ENCODE results near the gene TMEM151B.

Gene TMEM151B

DNA sequence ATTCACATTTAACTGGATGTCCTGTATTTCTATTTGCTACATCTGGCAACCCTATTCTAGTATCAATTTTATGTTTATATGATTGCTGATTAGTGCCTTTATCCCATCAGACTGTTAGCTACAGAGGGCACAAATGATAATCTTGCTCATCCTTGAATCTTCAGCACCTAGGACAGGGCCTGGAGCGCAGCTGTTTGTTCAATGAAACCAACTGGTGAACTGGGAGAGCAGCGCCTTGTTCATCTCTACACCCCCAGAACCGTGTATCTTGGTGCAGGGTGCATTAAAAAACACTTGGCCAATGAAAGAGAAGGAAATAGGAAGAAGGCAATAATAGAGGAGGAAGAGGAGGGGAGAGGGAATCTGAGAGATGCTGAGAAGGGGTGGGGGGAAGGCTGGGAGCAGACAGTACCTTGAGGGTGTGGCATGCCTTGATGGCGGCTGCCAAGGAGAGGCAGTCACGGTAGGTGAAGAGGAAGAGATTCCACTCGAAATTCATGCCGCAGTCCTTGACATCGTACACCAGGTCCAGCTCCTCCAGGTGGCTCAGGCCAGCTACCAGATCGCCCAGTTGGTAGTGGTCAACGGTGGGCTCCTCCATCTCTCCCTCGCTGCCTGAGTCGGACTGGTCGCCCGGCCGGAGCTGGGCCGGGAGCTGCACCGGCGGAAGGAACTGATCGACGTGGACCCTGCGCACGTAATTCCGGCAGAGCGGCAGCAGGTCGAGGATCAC is 15.5 kb downstream of the TMEM151B start:
- no peak for DNase-seq

- DNase-seq, result no peak
These were observed 16.0 kb downstream of the TMEM151B start for GRCh38 chr6:44286285-44286565.

- DNase-seq, result no peak
These were observed 16.5 kb downstream of the TMEM151B start for GRCh38 chr6:44286747-44287146.

GRCh38 chr6:44289726-44290260 is 19.5 kb downstream of the TMEM151B start:
- DNase-seq, result no peak

DNA sequence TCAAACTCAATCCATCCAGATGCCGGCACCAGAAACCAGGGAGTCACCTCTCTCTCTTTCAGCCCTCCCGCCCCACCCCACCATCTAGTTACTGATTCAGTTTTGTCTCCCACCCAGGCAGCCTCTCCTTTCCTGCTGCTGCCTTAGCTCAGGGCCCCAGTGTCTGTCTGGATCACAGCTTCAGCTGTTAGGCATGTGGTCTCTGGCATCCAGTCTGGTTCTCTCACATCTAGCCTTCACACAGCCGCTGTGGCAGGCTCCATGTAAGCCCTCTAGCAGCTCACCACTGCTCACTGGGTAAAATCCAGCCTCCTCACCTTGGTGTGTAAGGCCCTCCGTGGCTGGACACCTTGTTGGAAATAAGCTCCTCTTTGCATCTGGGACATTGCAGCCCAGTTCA is 21.6 kb downstream of the TMEM151B start:
- no peak for DNase-seq

DNA sequence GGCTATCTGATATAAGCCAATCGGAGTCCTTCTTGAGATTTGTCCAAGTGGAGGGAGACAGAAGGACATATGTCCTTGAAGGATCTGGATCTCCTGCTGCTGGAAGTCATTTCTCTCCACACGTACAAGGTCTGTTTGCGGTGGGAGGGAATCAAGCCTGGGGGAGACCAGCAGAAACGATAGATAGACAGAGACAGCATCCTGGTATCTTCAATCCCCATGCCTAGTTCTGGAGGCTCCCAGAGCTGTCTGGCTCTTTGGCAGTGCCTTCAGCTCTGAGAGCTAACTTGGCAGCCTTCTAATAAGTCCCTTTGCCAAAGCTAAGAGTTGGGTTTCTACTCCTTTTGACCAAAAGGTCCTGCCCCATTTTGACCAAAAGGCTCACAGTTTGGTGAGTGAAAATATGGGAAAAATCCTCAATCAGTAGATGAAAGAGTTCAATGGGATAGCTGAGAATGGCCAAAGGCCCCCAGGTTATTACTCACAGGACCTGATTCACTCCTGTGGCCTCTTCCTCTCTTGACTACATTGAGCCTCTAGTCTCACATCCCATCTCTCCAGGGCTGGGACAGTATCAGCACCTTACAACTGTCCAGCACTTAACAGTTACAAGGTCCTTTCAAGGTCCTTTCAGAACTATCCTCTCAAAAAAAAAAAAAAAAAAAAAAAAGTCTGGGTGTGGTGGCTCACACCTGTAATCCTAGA is 22.6 kb downstream of the TMEM151B start:
- DNase-seq, result no peak

DNA sequence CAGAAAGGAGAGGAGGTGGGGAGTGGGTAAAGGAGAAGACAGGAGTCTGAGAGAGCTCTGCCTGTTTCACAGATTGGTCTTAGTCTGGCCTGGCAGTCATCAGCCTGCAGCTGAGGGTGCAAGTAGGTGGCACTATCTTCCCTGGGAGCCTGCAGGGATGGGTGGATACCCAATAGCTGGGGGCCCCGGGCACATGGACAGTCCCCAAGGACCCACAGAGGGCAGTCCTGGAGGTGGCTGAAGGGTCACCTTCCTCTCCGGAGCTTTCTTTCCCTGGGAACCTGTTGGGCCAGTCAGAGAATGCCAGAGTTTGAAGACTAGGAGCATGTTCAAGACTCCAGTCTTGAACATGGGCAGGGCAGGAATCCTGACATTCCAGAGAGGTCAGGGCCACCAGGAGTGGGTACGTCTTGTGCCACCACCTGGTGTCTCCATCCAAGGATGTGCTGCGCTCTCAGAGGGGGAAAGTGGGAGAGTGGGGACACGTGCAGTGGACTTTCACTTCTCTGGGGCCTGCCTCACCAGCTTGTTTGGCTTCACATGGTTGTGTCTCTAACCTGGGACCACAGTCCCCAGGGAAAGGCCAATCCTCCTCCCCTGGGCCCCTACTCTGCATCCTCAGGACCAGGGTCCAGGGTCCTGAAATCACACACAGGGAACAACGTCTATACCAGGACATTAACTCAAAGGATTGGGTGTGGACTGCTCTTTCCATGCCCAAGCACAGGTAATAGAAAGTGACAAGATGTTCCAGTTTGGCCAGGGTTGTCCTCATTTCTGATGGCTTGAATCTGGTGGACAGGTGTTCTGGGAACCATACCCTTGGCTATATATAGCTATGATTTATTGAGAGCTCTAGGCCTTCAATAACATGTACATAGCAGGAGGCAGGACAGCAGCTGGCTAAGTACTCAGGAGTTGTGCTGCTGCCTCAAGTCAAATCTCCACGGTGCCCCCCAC is 24.9 kb downstream of the TMEM151B start:
- no peak for DNase-seq

DNA sequence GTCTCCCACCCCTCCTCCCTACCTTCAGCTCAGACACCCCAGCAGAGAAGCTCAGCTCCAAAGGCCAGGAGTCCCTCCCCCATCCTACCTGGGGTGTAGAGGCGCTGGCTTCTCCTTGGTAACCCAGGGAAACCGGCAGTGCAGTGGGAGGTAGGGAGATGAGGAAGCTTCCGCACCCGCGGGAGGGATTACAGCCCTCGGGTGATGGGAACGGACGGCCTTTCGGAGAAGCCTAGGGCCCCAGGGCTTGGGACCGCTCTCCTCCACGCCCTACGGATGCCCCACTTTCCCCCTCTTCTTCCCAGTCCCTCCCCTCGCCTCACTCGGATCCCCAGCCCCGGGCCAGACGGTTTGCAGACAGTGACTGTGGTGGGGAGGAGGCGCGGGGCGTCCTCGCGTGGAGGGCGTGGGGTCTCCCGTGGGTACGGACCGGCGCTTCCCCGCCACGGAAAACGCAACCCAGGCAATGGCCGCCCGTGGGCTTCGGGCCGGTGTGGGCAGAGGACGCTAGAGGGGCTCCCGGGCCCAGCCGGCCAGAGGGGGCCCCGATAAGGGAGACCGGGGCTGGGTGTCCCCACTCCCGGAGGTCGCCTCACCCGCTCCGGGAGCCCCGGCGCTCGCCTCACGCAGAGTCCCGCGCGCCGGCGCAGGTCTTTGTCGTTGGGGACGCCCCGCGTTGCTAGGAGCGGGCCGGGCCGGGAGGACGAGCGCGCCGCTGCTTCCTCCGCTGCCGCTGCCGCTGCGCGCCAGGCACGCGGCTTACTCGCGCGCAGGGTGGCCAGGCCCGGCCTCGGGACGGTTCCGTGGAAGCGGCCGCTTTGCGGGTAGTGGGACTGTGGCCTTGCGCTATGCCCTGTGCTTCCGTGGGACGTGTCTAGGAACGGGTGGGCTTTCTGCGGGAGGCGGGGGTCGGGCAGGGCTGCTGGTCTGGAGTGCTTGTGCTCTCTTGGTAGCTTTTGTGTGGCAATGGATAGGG is 27.1 kb downstream of the TMEM151B start:
- DNase-seq, result peak; percentile 57

GRCh38 chr6:44298055-44298803 is 28.0 kb downstream of the TMEM151B start:
- DNase-seq, result no peak

- no peak for DNase-seq
These were observed 28.6 kb downstream of the TMEM151B start for GRCh38 chr6:44298864-44299263.

DNA sequence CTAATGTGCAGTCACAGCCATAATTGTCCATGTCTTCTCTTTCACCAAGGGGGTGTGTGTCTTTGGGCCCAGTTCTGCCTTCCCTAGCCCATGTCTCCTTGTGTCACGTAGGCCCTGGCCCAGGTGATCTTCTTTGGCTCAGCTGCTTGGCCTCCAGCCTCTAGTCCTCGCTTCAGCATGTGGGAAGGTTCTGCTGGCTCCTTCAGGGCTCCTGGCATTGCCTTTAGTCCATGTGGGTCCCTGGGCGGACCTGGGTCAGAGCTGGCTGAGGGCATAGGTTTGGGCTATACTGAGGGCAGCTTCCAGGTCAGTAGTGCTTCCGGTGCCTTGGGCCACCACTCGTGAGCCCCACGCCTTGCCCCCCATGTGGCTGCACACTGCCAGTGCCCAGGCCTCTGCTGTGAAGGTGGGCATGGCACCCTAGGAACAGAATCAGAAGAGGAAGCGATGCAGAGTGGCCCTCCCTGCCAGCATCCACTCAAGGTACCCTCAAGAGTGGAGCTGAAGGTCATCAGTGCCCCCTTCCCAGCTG is 30.1 kb downstream of the TMEM151B start:
- no peak for DNase-seq

- DNase-seq, result no peak
These were observed 30.9 kb downstream of the TMEM151B start for GRCh38 chr6:44301106-44301505.

GRCh38 chr6:44301782-44302564 is 31.7 kb downstream of the TMEM151B start:
- no peak for DNase-seq

GRCh38 chr6:44302856-44303255 is 32.6 kb downstream of the TMEM151B start:
- no peak for DNase-seq

DNA sequence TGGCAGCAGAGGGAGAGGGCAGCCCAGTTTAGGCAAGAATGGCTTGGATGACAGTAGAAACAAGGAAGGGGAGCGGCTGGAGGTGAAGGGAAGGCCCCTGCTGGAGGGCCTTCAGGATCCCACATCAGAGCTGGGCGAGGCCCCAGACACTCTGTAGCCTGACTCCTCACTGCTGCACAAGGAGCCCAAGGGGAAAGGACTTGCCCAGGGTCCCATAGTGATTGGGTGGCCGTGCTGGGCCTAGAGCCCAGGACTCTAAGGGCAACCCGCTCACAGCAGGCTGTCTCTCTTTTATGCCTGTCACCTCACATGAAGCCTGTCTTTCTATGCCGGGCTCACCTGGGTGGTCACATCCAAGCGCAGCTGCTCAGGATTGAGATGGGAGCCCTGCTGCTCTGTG is 33.6 kb downstream of the TMEM151B start:
- DNase-seq, result no peak

DNA sequence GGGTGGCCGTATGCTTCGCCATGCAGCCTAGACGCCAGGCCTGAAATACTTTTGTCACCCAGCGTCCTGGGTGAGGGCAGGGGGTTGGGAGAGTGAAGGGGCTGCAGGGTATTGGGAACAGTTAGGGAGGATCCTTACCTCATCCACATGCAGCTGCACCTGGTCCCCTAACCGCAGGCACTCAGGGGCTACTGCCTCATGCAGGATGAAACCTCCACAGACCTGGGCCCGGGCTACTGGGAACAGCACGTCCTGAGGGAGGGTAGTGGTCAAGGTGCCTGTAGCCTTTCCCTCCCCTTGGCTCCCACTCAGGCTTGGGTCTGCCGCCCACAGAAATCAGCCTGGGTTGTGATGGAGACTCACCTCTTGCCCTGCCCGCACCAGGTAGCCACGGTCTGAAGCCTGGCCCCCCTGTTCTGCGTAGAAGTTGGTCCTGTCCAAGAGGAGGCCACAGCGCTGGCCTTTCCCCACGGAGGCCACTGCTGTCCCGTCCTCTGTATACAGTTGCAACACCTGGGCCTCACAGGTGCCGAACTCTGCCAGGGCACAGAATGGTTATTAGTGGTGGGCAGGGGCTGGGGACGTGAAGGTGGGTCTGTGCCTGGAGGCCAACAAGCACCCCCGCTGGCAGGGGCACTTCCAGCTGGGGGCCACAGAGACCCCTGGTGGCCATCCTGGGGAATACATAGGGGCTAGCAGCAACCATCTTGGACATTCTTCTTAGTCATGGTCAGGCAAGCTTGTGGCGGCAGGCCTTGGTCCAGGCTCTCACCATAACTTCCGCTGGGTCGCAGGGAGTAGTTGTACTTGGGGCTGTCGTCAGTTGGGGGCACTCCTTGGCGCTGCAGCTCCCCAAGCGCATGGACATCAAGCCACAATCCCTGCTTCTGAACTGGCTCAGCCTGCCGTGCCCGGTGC is 34.3 kb downstream of the TMEM151B start:
- peak; percentile 60 for DNase-seq

DNA sequence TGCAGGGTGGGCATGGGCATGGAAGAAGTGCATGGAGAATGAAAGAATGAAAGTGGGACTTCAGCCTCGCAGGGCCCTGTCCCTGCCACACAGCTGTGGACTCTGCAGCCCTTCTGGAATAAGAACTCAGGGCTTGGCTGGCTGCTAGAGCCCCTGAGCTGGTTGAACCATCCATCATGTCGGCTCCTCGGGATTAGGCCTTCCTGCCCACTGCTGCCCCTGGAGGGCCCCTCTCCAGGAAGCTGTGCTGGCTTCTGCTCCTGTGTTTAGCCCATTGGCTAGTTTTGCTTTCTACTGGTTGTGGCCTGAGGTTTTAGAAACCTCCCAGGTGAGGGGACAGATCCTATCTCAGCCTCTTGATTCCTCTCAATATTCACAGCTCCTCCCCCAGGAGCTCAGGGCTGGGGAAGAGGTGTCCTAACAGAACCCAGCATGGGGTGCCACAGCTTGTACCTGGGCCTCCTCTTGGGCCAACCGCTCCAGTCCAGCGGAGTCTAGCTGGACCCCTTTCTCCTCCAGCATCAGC is 35.0 kb downstream of the TMEM151B start:
- no peak for DNase-seq

- DNase-seq, result no peak
These were observed 36.5 kb downstream of the TMEM151B start for GRCh38 chr6:44306710-44307109.

GRCh38 chr6:44307217-44307616 is 37.0 kb downstream of the TMEM151B start:
- DNase-seq, result no peak

All from CD4-positive, alpha-beta T cell treated with Interleukin-17A for 4 hours (primary cell).